GM12891 (cell line): Measurements from ENCODE around the gene ADAMTSL1.

Source experiments
- POLR2A ChIP-seq: IDR thresholded peaks from 2 replicates; pipeline ENCODE4 v1.6.1; 2011; ENCODE audit warnings: low read depth, low read length, control low read depth
- POLR2AphosphoS5 ChIP-seq: IDR thresholded peaks from 2 replicates; pipeline ENCODE4 v1.6.1; 2011; ENCODE audit warnings: low read depth, low read length, control low read depth

GRCh38 chr9:18851069-18851795 lies 377.3 kb downstream of the ADAMTSL1 start:
- TF ChIP-seq POLR2AphosphoS5 = no peak
- TF ChIP-seq POLR2A = no peak
